Measurements from ENCODE around the gene TMEM203. TPM values are rescaled to one million over a fixed set of nuclear protein-coding genes. Genes with fewer than 3 reads are reported as not detected.

The TMEM203 gene
- total and polyA plus RNA-seq, 2 of the 13 experiments (the other 11 are each of a cell fraction or from before 2014, with no cell fraction given) = 23.4 to 36.7 TPM

GRCh38 chr9:137220317-137221094, 15.1 kb upstream of the TMEM203 start:
- Histone ChIP-seq H3K4me1 (ENCODE audit: insufficient read depth, low read length) (peaks cover 52% of the 10 kb centered on the region), H3K79me2 (ENCODE audit: insufficient read depth, low read length) (peaks cover 3% of the 10 kb centered on the region), H4K20me1 (ENCODE audit: insufficient read depth, low read length) (peaks cover 4% of the 10 kb centered on the region; the same call in 1 of the 2 replicates), H3K4me3 (replicated peaks in 1 of 3; ENCODE audit: insufficient read depth in 1 of 3, low read depth in 2 of 3, low read length in 3 of 3) (no peak overlapping the region; a peak in 2 of 6 replicates), H3K9me3 (ENCODE audit: low read length) (no peaks in the 10 kb centered on the region), H3K4me2 (ENCODE audit: low read depth, low read length) (no peak overlapping the region), H3K9ac (ENCODE audit: insufficient read depth, low read depth, low read length) (no peak overlapping the region), H3K36me3 (replicated peaks in 1 of 2; ENCODE audit: control insufficient read depth in 1 of 2, insufficient read depth in 2 of 2, low read length in 2 of 2) (no peaks in the 10 kb centered on the region), H3K27ac (ENCODE audit: extremely low read length, insufficient read depth, low read length) (no peak overlapping the region), H2AFZ (ENCODE audit: low read length) (no peak overlapping the region), H3K27me3 (ENCODE audit: control insufficient read depth in 1 of 2, insufficient read depth in 2 of 2, low read length in 2 of 2) (no peaks in the 10 kb centered on the region; a peak in 1 of 5 replicates)
- 94% methylated on average over 32 of the region's 52 CpGs for WGBS (ENCODE audit: low lambda C conversion rate)
- in situ Hi-C loops (cut with HindIII; ENCODE audit: extremely low pct_ligation_motif_present, low pct_unique_long_range_greater_than_20kb) = no loop called here
- TSS peak; percentile 63 for BruUV-seq (replicated peaks)
- CTCF ChIA-PET (ENCODE audit: low intra/inter-chr PET ratio, low total read pairs) = no interaction called here
- DNase-seq (ENCODE audit: low spot score) (no peak), ATAC-seq (no peak), FAIRE-seq (no peak)
- intact Hi-C loops (cut with micrococcal nuclease; ENCODE audit: unreplicated experiment) = no loop called here
- POLR2A ChIA-PET = interaction anchor here (0.6 to 13.4 kb wide), 6 partner anchors 16 to 93 kb away, joined by 3 to 225 read pairs (median 14); partner anchors contain the start of genes NDOR1, TMEM203 and TPRN
- TF ChIP-seq HOXD1 (CRISPR knock-in tag; IDR thresholded peaks at IDR 0.05) (no peak), ZNF703 (CRISPR knock-in tag; IDR thresholded peaks at IDR 0.05; ENCODE audit: borderline replicate concordance) (0 out of 2 replicates have a peak, but pooled peaks have one; percentile 30), E2F1 (CRISPR knock-in tag; IDR thresholded peaks at IDR 0.05) (no peak), EED (CRISPR knock-in tag; IDR thresholded peaks at IDR 0.05) (no peak), RBFOX2 (IDR thresholded peaks at IDR 0.05; ENCODE audit: low read depth, low read length) (peak; percentile 57), ZBTB38 (CRISPR knock-in tag; IDR thresholded peaks at IDR 0.05) (peak; percentile 84), ZSCAN12 (CRISPR knock-in tag; IDR thresholded peaks at IDR 0.05) (no peak), PCBP1 (IDR thresholded peaks at IDR 0.05; ENCODE audit: borderline replicate concordance, low read depth, low read length) (0 out of 2 replicates have a peak, but pooled peaks have one; percentile 24), ATF7 (IDR thresholded peaks at IDR 0.05) (peak; percentile 38; the same call in 1 of the 2 replicates), ATF7 (CRISPR knock-in tag; IDR thresholded peaks at IDR 0.05) (no peak), RXRA (CRISPR knock-in tag; IDR thresholded peaks at IDR 0.05) (0 out of 2 replicates have a peak, but pooled peaks have one; percentile 23), ZBTB33 (CRISPR knock-in tag; IDR thresholded peaks at IDR 0.05) (peak; percentile 53), ZC3H13 (CRISPR knock-in tag; IDR thresholded peaks at IDR 0.05) (no peak), AGO1 (IDR thresholded peaks at IDR 0.05; ENCODE audit: low read depth, low read length, poor library complexity, severe bottlenecking) (peak; percentile 68), AGO2 (optimal IDR thresholded peaks at IDR 0.05; ENCODE audit: low read depth, low read length) (peak; percentile 54)
- TF ChIP-seq, protein P1, sequence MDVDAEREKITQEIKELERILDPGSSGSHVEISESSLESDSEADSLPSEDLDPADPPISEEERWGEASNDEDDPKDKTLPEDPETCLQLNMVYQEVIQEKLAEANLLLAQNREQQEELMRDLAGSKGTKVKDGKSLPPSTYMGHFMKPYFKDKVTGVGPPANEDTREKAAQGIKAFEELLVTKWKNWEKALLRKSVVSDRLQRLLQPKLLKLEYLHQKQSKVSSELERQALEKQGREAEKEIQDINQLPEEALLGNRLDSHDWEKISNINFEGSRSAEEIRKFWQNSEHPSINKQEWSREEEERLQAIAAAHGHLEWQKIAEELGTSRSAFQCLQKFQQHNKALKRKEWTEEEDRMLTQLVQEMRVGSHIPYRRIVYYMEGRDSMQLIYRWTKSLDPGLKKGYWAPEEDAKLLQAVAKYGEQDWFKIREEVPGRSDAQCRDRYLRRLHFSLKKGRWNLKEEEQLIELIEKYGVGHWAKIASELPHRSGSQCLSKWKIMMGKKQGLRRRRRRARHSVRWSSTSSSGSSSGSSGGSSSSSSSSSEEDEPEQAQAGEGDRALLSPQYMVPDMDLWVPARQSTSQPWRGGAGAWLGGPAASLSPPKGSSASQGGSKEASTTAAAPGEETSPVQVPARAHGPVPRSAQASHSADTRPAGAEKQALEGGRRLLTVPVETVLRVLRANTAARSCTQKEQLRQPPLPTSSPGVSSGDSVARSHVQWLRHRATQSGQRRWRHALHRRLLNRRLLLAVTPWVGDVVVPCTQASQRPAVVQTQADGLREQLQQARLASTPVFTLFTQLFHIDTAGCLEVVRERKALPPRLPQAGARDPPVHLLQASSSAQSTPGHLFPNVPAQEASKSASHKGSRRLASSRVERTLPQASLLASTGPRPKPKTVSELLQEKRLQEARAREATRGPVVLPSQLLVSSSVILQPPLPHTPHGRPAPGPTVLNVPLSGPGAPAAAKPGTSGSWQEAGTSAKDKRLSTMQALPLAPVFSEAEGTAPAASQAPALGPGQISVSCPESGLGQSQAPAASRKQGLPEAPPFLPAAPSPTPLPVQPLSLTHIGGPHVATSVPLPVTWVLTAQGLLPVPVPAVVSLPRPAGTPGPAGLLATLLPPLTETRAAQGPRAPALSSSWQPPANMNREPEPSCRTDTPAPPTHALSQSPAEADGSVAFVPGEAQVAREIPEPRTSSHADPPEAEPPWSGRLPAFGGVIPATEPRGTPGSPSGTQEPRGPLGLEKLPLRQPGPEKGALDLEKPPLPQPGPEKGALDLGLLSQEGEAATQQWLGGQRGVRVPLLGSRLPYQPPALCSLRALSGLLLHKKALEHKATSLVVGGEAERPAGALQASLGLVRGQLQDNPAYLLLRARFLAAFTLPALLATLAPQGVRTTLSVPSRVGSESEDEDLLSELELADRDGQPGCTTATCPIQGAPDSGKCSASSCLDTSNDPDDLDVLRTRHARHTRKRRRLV (CRISPR knock-in tag; IDR thresholded peaks at IDR 0.05) = no peak
